Epidermal melanocyte (primary cell): ENCODE measurements around the gene IFT43.

Experiments used
- DNase-seq: peaks from one replicate; pipeline ENCODE4 v3.0.0; 2011; ENCODE audit warnings: low spot score; ENCODE audit not compliant: insufficient read length

The IFT43 gene

GRCh38 chr14:76080025-76080424, 94.5 kb downstream of the IFT43 start:
- no peak for DNase-seq

GRCh38 chr14:76080471-76080870, 94.9 kb downstream of the IFT43 start:
- DNase-seq, result no peak

- DNase-seq, result no peak
These were observed 96.1 kb downstream of the IFT43 start for GRCh38 chr14:76081642-76082041.

- DNase-seq, result no peak
These were observed 98.5 kb downstream of the IFT43 start for GRCh38 chr14:76083796-76084765.

GRCh38 chr14:76085358-76085757, 99.8 kb downstream of the IFT43 start:
- no peak for DNase-seq

- no peak for DNase-seq
These were observed 101.1 kb downstream of the IFT43 start for GRCh38 chr14:76086636-76087035.

GRCh38 chr14:76088326-76088725, 102.8 kb downstream of the IFT43 start:
- DNase-seq, result no peak

GRCh38 chr14:76088771-76089571, 103.4 kb downstream of the IFT43 start:
- DNase-seq, result no peak

- no peak for DNase-seq
These were observed 104.0 kb downstream of the IFT43 start for GRCh38 chr14:76089575-76089974.

- no peak for DNase-seq
These were observed 105.2 kb downstream of the IFT43 start for GRCh38 chr14:76090616-76091391.

GRCh38 chr14:76093077-76093476, 107.5 kb downstream of the IFT43 start:
- no peak for DNase-seq

- no peak for DNase-seq
These were observed 110.7 kb downstream of the IFT43 start for GRCh38 chr14:76096257-76096656.

GRCh38 chr14:76097547-76097946, 112.0 kb downstream of the IFT43 start:
- no peak for DNase-seq

- DNase-seq, result no peak
These were observed 112.5 kb downstream of the IFT43 start for GRCh38 chr14:76098047-76098446.

- DNase-seq, result no peak
These were observed 113.5 kb downstream of the IFT43 start for GRCh38 chr14:76098916-76099675.

- no peak for DNase-seq
These were observed 114.7 kb downstream of the IFT43 start for GRCh38 chr14:76100236-76100635.

GRCh38 chr14:76101391-76102379, 116.1 kb downstream of the IFT43 start:
- DNase-seq, result no peak

GRCh38 chr14:76104802-76105355, 119.3 kb downstream of the IFT43 start:
- no peak for DNase-seq

GRCh38 chr14:76106188-76106587, 120.6 kb downstream of the IFT43 start:
- DNase-seq, result no peak
